Activated CD4-positive, alpha-beta T cell treated with anti-CD3 and anti-CD28 coated beads for 36 hours (primary cell): Measurements from ENCODE around the gene MEIOC. TPM values are rescaled to one million over a fixed set of nuclear protein-coding genes. Genes with fewer than 3 reads are reported as not detected.

Source experiments
- ATAC-seq: fragments of 200-7000 bp; cut with Tn5 transposase; one replicate; pipeline ENCODE4 v1.10.0; 2021; ENCODE audit warnings: mild to moderate bottlenecking, moderate library complexity
- CTCF ChIA-PET: fragments of 350-600 bp; sonication (Branson Sonifier 250); formaldehyde crosslinking; loops from one replicate; lab custom pipeline; 2021; ENCODE audit warnings: antibody characterized with exemption; lab: Charles Lee
- POLR2A ChIA-PET: fragments of 350-600 bp; sonication (Branson Sonifier 250); formaldehyde crosslinking; loops from one replicate; lab custom pipeline; 2021; ENCODE audit warnings: antibody characterized with exemption, inconsistent platforms; lab: Charles Lee
- DNase-seq: peaks from one replicate; pipeline ENCODE4 v3.0.0-alpha.2; 2020
- H3K27ac Mint-ChIP-seq: one replicate; pipeline ENCODE4 v1.8.0; 2021; ENCODE audit warnings: mixed read lengths
- H3K27me3 Mint-ChIP-seq: one replicate; pipeline ENCODE4 v1.8.0; 2021; ENCODE audit warnings: mixed read lengths
- H3K36me3 Mint-ChIP-seq: one replicate; pipeline ENCODE4 v1.8.0; 2021; ENCODE audit warnings: low read depth, mixed read lengths
- H3K4me1 Mint-ChIP-seq: one replicate; pipeline ENCODE4 v1.8.0; 2021; ENCODE audit warnings: mixed read lengths
- H3K4me3 Mint-ChIP-seq: one replicate; pipeline ENCODE4 v1.8.0; 2021; ENCODE audit warnings: mild to moderate bottlenecking, moderate library complexity, mixed read lengths
- H3K9me3 Mint-ChIP-seq: one replicate; pipeline ENCODE4 v1.8.0; 2021; ENCODE audit warnings: low read depth, mixed read lengths
- intact Hi-C, 2 experiments: fragments of 100-400 bp; cut with DNase I in 1 of 2; cut with micrococcal nuclease in 1 of 2; formaldehyde crosslinking; loops; one replicate each; pipeline versions ENCODE4 v1.14.2 to v1.15.1; 2022 to 2024; cut with DNase I, micrococcal nuclease
- total RNA-seq, 2 experiments: library from RNA; stranded (reverse); gene quantifications; one replicate each; pipeline ENCODE4 v1.2.3, GENCODE V29; 2021

The MEIOC gene
- total RNA-seq, 2 experiments from 2014 or later, result 0.18 to 0.53 TPM

DNA sequence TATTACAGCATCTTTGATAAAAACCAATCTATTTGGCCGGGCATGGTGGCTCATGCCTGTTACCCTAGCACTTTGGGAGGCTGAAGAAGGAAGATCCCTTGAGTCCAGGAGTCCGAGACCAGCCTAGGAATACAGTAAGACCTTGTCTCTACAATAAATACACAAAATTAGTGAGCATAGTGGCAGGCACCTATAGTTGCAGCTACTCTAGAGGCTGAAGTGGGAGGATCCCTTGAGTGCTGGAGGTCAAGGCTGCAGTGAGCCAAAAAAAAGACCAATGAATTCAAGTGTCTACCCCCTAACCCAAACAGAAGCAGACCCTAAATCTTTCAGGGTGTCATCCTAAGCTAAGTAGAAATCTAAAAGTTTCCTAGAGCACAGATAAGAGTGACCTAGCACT lies 7.3 kb upstream of the MEIOC start:
- H3K27me3 Mint-ChIP-seq, result peaks cover 26% of the 10 kb centered on the region
- H3K36me3 Mint-ChIP-seq, result no peaks in the 10 kb centered on the region
- no peak overlapping the region for H3K27ac Mint-ChIP-seq
- intact Hi-C loops, result no loop called here
- no peaks in the 10 kb centered on the region for H3K9me3 Mint-ChIP-seq
- CTCF ChIA-PET, result interaction anchor here (0.6 to 1.0 kb wide), 3 partner anchors 12 to 182 kb away, joined by 3 to 4 read pairs (median 3); partner anchors contain the start of gene DBF4B
- POLR2A ChIA-PET, result no interaction called here
- no peak overlapping the region for H3K4me3 Mint-ChIP-seq
- H3K4me1 Mint-ChIP-seq, result no peaks in the 10 kb centered on the region
- no peak for DNase-seq
- no peak for ATAC-seq

DNA sequence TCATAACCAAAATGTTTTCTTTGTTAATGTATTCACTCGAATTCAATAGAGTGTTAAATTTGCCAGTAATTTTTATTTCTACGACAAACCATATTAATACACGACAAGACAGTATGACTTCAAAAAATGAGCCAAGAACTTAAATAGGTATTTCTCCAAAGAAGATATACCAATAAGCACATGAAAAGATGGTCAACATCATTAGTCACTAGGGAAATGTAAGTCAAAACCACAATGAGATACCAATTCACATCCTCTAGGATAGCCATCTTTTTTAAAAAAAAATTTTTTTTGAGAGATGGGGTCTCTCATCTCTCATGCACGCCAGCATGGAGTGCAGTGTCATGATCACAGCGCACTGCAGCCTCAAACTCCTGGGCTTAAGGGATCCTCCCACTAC lies 5.0 kb upstream of the MEIOC start:
- ATAC-seq (no peak), DNase-seq (no peak)
- intact Hi-C loops, result no loop called here
- H3K36me3 Mint-ChIP-seq, result peaks cover 2% of the 10 kb centered on the region
- peaks cover 1% of the 10 kb centered on the region for H3K9me3 Mint-ChIP-seq
- peaks cover 37% of the 10 kb centered on the region for H3K27me3 Mint-ChIP-seq
- ChIA-PET POLR2A (no interaction called here), CTCF (interaction anchor here (1.2 kb wide), 1 partner anchor 25 kb away, joined by 3 read pairs; no protein-coding TSS in a partner anchor)
- no peak overlapping the region for H3K4me3 Mint-ChIP-seq
- H3K27ac Mint-ChIP-seq, result no peak overlapping the region
- peaks cover 4% of the 10 kb centered on the region for H3K4me1 Mint-ChIP-seq

DNA sequence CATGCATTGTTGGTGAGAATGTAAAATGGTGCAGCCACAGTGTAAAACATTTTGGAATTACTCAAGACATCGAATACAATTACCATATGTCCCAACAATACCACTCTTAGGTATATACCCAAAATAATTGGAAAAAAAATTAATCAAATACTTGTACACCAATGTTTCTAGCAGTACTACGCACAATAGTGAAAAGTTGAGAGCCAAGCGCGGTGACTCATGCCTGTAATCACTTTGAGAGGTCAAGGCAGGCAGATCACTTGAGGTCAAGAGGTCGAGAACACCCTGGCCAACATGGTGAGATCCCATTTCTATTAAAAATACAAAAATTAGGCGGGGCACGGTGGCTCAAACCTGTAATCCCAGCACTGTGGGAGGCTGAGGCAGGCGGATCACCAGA lies 3.5 kb upstream of the MEIOC start:
- ATAC-seq, result no peak
- peaks cover 1% of the 10 kb centered on the region for H3K9me3 Mint-ChIP-seq
- CTCF ChIA-PET, result no interaction called here

DNA sequence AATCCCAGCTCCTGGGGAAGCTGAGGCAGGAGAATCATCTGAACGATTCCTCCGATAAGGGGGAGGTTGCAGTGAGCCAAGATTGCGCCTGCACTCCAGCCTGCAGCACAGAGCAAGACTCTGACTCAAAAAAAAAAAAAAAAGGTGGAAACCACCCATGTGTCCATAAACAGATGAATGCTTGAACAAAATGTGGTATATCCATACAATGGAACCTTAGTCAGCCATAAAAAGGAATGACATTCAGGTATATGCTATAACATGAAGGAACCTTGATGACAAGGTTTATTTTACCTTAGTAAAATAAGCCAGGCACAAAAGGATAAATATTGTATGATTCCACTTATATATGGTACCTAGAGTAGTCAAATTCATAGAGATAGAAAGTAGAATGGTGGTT lies 2.9 kb upstream of the MEIOC start:
- H3K9me3 Mint-ChIP-seq, result peaks cover 1% of the 10 kb centered on the region
- H3K27me3 Mint-ChIP-seq, result peaks cover 34% of the 10 kb centered on the region
- ATAC-seq, result no peak
- CTCF ChIA-PET, result interaction anchor here (0.6 to 0.7 kb wide), 2 partner anchors 42 to 130 kb away, joined by 3 read pairs; no protein-coding TSS in a partner anchor
- intact Hi-C loops, result no loop called here
- POLR2A ChIA-PET, result interaction anchor here (0.7 kb wide), 1 partner anchor 1580 kb away, joined by 4 read pairs; no protein-coding TSS in a partner anchor
- no peak for DNase-seq
- no peak overlapping the region for H3K27ac Mint-ChIP-seq
- peaks cover 2% of the 10 kb centered on the region for H3K36me3 Mint-ChIP-seq
- no peak overlapping the region for H3K4me3 Mint-ChIP-seq
- peaks cover 8% of the 10 kb centered on the region for H3K4me1 Mint-ChIP-seq

More for the DNA sequence above, 3.5 kb upstream of the MEIOC start:
- peaks cover 39% of the 10 kb centered on the region for H3K27me3 Mint-ChIP-seq
- H3K4me3 Mint-ChIP-seq, result no peak overlapping the region
- H3K36me3 Mint-ChIP-seq, result peaks cover 2% of the 10 kb centered on the region
- intact Hi-C loops, result no loop called here
- H3K27ac Mint-ChIP-seq, result no peak overlapping the region
- POLR2A ChIA-PET, result interaction anchor here (0.7 kb wide), 1 partner anchor 1579 kb away, joined by 4 read pairs; no protein-coding TSS in a partner anchor
- peaks cover 8% of the 10 kb centered on the region for H3K4me1 Mint-ChIP-seq
- DNase-seq, result no peak

GRCh38 chr17:44653954-44654353 lies 2.3 kb upstream of the MEIOC start:
- peaks cover 2% of the 10 kb centered on the region for H3K36me3 Mint-ChIP-seq
- CTCF ChIA-PET, result interaction anchor here (0.6 to 0.7 kb wide), 2 partner anchors 42 to 131 kb away, joined by 3 read pairs; no protein-coding TSS in a partner anchor
- peaks cover 1% of the 10 kb centered on the region for H3K9me3 Mint-ChIP-seq
- POLR2A ChIA-PET, result no interaction called here
- peaks cover 8% of the 10 kb centered on the region for H3K4me1 Mint-ChIP-seq
- H3K27me3 Mint-ChIP-seq, result peaks cover 32% of the 10 kb centered on the region
- ATAC-seq (no peak), DNase-seq (no peak)
- no peak overlapping the region for H3K27ac Mint-ChIP-seq
- intact Hi-C loops, result no loop called here
- no peak overlapping the region for H3K4me3 Mint-ChIP-seq

- no peak overlapping the region for H3K27ac Mint-ChIP-seq
- peaks cover 7% of the 10 kb centered on the region for H3K27me3 Mint-ChIP-seq
- POLR2A ChIA-PET, result no interaction called here
- ATAC-seq (no peak), DNase-seq (no peak)
- H3K4me3 Mint-ChIP-seq, result no peak overlapping the region
- H3K4me1 Mint-ChIP-seq, result peaks cover 3% of the 10 kb centered on the region
- CTCF ChIA-PET, result interaction anchor here (1.0 kb wide), 2 partner anchors 10 to 114 kb away, joined by 3 to 4 read pairs; no protein-coding TSS in a partner anchor
- intact Hi-C loops, result no loop called here
- H3K9me3 Mint-ChIP-seq, result no peaks in the 10 kb centered on the region
- H3K36me3 Mint-ChIP-seq, result no peaks in the 10 kb centered on the region
Observed at GRCh38 chr17:44661835-44662234, 5.6 kb downstream of the MEIOC start.

DNA sequence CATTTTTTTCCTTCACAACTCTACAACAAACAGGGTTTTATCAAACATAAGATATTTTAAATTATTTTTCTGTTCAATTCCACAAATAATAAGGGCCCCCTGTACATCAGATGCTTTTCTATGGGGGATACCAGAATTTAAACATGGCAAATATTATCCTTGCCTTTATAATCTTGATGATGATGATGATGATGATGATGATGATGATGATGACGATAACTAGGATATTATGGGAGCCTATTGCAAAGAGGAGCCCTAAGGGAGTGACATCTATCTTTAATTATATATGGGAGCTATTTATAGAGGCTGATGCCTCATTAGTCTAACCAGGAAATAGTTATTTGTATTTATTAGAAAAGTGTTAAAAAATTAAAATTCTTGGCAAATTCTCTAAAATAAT lies 6.8 kb downstream of the MEIOC start:
- H3K4me3 Mint-ChIP-seq, result no peak overlapping the region
- DNase-seq (no peak), ATAC-seq (no peak)
- no peaks in the 10 kb centered on the region for H3K36me3 Mint-ChIP-seq
- ChIA-PET CTCF (interaction anchor here (0.6 to 1.0 kb wide), 3 partner anchors 13 to 360 kb away, joined by 3 to 6 read pairs (median 4); no protein-coding TSS in a partner anchor), POLR2A (no interaction called here)
- intact Hi-C loops, result no loop called here
- no peak overlapping the region for H3K27ac Mint-ChIP-seq
- H3K9me3 Mint-ChIP-seq, result no peaks in the 10 kb centered on the region
- peaks cover 3% of the 10 kb centered on the region for H3K27me3 Mint-ChIP-seq
- H3K4me1 Mint-ChIP-seq, result peaks cover 2% of the 10 kb centered on the region

- no peaks in the 10 kb centered on the region for H3K36me3 Mint-ChIP-seq
- H3K4me1 Mint-ChIP-seq, result peaks cover 2% of the 10 kb centered on the region
- no peaks in the 10 kb centered on the region for H3K9me3 Mint-ChIP-seq
- ATAC-seq, result no peak
- intact Hi-C loops, result no loop called here
- H3K27me3 Mint-ChIP-seq, result peaks cover 3% of the 10 kb centered on the region
- DNase-seq, result no peak
- POLR2A ChIA-PET, result no interaction called here
- H3K27ac Mint-ChIP-seq, result no peak overlapping the region
- no peak overlapping the region for H3K4me3 Mint-ChIP-seq
- CTCF ChIA-PET, result no interaction called here
Observed at GRCh38 chr17:44664867-44665266, 8.6 kb downstream of the MEIOC start.

DNA sequence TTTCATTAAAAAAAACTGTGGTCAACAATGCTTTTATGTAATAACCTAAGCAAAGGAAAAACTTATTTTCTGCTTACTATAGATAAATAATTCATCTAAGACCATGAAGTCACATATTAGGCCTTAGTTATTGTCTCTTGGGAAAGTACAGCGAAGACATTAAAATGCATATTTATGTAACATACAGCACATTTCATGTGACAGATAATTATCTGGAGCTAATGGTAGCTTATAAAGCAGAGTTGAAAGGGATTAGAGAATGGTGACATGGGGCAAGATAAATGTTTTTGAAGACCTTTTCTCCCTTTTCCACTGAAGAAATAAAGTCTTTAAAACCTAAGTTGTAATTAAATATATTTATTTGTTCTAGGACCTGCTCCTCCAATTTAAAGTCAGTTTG lies 9.7 kb downstream of the MEIOC start:
- CTCF ChIA-PET, result interaction anchor here (0.8 to 1.4 kb wide), 2 partner anchors 20 to 21 kb away, joined by 3 to 4 read pairs; no protein-coding TSS in a partner anchor
- no peak for ATAC-seq
- peaks cover 3% of the 10 kb centered on the region for H3K27me3 Mint-ChIP-seq
- DNase-seq, result no peak
- H3K4me3 Mint-ChIP-seq, result no peak overlapping the region
- intact Hi-C loops, result no loop called here
- H3K36me3 Mint-ChIP-seq, result no peaks in the 10 kb centered on the region
- peaks cover 2% of the 10 kb centered on the region for H3K4me1 Mint-ChIP-seq
- H3K27ac Mint-ChIP-seq, result no peak overlapping the region
- H3K9me3 Mint-ChIP-seq, result no peaks in the 10 kb centered on the region
- POLR2A ChIA-PET, result no interaction called here

DNA sequence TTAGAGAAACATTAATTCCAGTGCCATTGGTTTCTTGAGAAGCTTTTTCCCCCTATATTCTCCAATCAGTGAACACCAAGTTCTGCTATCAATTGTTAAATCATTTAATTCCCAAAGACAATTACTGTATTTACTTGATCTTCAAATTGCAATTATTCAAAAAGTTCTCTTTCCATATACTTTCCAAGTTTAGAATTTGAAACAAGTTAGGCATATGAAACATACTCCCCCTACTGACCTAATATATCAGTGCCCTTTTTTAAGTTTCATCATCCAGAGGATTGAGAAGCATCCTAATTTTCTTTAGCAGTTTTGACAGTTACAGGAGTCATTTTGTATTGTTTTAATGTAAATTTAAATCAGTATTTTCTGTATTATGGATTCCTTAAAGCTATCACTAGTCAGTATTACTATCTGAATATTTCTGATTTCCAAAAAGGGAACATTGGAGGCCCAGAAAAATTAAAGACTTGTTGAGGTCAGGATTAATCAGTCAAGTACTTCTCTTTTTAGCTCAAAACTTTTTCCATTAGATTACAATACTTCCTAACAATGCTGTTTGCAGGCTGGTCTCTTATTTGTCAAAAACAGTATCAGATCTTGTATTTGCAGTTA lies 16.3 kb downstream of the MEIOC start:
- POLR2A ChIA-PET, result no interaction called here
- Mint-ChIP-seq H3K4me1 (peaks cover 2% of the 10 kb centered on the region), H3K9me3 (no peaks in the 10 kb centered on the region), H3K4me3 (no peak overlapping the region), H3K27me3 (no peaks in the 10 kb centered on the region), H3K36me3 (no peaks in the 10 kb centered on the region), H3K27ac (no peak overlapping the region)
- intact Hi-C loops, result loop anchor here (1.0 kb wide), 1 partner anchor 139 kb away; no protein-coding TSS in a partner anchor
- no peak for DNase-seq
- CTCF ChIA-PET, result interaction anchor here (0.6 to 1.9 kb wide), 7 partner anchors 11 to 194 kb away, joined by 3 to 7 read pairs (median 3); no protein-coding TSS in a partner anchor
- no peak for ATAC-seq

DNA sequence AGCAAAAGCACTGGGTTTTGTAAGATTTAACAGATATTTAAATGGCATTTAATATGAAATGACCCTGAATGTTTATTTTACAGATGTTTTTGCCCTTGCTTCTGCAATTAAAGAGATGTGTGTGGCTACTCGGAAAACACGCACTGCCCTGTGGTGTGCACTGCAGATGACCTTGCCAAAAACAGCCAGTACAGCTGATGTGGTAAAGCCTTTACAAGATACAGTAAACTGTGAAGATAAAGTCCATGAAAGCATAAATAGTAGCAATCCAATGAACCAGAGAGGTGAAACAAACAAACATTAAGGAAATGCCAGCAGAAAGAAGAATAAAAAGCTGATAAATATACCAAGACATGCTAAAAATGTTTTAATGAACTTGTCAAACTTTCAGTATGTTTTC lies 17.6 kb downstream of the MEIOC start:
- intact Hi-C loops, result no loop called here
- Mint-ChIP-seq H3K27me3 (no peaks in the 10 kb centered on the region), H3K4me1 (no peaks in the 10 kb centered on the region), H3K36me3 (peaks cover 3% of the 10 kb centered on the region), H3K4me3 (no peak overlapping the region), H3K9me3 (no peaks in the 10 kb centered on the region), H3K27ac (no peak overlapping the region)
- ChIA-PET CTCF (no interaction called here), POLR2A (no interaction called here)
- ATAC-seq (no peak), DNase-seq (no peak)

DNA sequence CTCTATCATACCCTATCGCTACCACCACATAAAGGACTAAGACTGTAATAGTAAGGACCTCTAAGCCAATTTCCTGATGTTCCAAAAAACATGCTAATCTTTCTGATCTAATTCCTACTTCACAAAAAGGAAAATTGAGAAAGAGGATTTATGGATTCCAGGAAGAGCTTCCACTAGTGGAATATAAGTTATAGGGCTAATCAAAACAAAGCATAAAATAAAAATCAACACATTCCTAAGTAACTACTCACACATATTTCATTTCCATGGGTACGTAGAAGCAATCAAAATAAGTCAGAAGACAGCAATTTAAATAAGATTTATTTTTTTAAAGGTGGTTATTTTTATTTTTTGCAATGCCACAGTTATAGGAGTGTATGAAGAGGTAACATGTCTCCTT lies 20.9 kb downstream of the MEIOC start:
- Mint-ChIP-seq H3K4me3 (no peak overlapping the region), H3K27ac (no peak overlapping the region), H3K9me3 (no peaks in the 10 kb centered on the region), H3K27me3 (no peaks in the 10 kb centered on the region), H3K4me1 (no peaks in the 10 kb centered on the region), H3K36me3 (peaks cover 13% of the 10 kb centered on the region)
- ATAC-seq, result no peak
- no peak for DNase-seq
- ChIA-PET POLR2A (interaction anchor here (0.6 kb wide), 1 partner anchor 15 kb away, joined by 4 read pairs; no protein-coding TSS in a partner anchor), CTCF (no interaction called here)
- intact Hi-C loops, result no loop called here
